Activated naive CD4-positive, alpha-beta T cell (primary cell): ENCODE results near the gene RAB3IP.
"Not testable (repeated sequence)": the region's sequence is repeated elsewhere in the genome, so short reads cannot be mapped to it uniquely, and the experiment has no call there.

Experiments
- DNase-seq, 4 experiments: peaks; one replicate each; lab custom pipeline; 2025; lab: John Stamatoyannopoulos, UW

RAB3IP gene

DNA sequence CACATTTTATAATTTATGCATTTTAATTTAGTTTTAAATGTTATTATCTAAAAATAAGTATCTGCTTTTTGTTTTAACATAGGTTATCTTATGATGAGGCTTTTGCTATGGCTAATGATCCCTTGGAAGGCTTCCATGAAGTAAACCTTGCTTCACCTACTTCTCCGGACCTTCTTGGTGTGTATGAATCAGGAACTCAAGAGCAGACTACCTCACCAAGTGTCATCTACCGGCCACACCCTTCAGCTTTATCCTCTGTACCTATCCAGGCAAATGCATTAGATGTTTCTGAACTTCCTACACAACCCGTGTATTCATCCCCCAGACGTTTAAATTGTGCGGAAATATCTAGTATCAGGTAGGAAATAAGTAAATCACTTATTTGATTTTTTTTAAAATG, 16.6 kb downstream of the RAB3IP start:
- no peak for DNase-seq

DNA sequence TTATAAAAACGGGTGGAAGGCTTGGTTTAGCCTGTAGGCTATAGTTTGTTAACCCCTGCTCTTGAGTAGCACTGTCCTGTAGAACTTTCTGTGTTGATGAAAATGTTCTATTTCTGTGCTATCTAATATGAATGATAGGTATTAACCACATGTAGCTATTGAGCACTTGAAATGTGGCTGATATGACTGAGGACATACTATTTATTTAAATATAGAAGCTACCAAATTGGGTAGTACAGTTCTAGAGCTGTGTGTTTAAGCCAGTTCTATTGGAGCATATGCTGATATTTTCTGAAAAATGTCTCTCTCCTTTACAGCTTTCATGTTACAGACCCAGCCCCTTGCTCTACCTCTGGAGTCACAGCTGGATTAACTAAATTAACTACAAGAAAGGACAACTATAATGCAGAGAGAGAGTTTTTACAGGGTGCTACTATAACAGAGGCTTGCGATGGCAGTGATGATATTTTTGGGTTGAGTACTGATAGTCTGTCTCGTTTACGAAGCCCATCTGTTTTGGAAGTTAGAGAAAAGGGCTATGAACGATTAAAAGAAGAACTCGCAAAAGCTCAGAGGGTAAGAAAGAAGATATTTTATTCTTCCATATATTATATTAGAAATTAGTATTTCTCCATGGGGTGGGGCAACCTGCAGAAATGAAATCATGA, 17.6 kb downstream of the RAB3IP start:
- no peak for DNase-seq

DNA sequence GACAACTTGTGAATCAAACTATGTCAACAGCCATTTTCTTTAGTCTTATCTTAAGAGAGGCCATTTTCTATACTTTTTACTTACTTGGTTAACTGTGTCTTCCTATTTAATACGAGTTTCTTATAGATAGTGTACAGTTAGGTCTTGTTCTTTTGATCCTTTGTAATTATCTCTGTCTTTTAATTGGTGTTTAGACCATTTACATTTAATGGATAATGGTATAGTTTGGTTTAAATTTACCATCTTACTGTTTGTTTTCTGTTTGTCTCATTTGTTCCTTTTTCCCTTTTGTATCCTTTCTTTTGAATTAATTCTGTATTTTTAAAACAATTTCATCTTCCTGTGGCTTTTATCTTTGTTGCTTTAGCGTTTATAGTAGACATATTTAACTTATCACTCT, 19.4 kb downstream of the RAB3IP start:
- no peak for DNase-seq

DNA sequence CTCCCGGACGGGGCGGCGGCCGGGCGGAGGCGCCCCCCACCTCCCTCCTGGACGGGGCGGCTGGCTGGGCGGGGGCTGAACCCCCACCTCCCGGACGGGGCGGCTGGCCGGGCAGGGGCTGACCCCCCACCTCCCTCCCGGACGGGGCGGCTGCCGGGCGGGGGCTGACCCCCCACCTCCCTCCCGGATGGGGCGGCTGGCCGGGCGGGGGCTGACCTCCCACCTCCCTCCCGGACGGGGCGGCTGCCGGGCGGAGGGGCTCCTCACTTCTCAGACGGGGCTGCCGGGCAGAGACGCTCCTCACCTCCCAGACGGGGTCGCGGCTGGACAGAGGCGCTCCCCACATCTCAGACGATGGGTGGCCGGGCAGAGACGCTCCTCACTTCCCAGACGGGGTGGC, 20.9 kb downstream of the RAB3IP start:
- not testable (repeated sequence) for DNase-seq

DNA sequence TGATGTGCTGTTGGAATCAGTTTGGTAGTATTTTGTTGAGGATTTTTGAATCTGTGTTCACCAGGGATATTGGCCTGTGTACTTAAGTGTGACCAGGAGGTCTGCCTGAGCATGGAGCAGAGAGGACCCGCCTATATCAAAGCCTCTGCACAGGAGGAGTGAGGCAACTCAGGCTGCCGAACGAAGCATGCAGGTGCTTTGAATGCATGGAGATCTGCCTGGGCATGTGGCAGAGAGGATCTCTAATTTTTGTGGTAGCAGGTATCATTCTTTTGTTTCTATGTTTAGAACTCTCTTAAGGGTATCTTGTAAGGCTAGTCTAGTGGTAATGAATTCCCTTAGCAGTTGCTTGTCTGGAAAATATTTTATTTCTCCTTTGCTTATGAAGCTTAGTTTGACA, 26.9 kb downstream of the RAB3IP start:
- no peak for DNase-seq

DNA sequence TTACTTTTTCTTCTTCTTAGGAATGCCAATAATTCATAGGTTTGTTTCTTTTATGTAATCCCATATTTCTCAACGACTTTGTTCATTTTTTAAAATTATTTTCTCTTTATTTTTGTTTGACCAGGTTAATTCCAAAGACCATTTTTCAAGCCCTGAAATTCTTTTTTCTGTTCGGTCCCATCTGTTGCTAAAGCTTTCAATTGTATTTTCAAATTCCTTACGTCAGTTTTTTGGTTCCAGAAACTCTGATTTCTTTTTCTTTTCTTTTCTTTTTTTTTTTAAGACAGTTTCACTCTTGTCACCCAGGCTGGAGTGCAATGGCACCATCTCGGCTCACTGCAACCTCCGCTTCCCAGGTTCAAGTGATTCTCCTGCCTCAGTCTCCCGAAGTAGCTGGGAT, 27.6 kb downstream of the RAB3IP start:
- DNase-seq, result no peak

DNA sequence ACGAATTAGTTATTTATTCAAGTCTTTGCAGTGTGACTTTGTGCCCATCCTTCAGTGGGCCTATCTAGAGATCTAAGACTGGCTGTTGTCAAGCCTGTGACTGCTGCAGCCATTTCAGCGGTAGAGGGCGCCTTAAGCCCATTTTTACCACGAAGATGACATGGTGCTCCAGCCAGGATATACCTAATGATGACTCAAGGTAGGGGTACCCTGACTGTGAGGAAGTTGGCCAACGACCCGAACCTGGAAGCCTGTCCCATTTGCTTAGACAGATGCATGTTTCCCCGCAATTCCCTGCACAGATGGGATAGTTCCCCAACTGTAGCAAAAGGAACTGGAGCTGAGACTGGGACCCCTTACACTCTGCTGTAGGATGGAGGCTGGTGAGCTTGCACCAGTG, 41.3 kb downstream of the RAB3IP start:
- DNase-seq, result no peak

DNA sequence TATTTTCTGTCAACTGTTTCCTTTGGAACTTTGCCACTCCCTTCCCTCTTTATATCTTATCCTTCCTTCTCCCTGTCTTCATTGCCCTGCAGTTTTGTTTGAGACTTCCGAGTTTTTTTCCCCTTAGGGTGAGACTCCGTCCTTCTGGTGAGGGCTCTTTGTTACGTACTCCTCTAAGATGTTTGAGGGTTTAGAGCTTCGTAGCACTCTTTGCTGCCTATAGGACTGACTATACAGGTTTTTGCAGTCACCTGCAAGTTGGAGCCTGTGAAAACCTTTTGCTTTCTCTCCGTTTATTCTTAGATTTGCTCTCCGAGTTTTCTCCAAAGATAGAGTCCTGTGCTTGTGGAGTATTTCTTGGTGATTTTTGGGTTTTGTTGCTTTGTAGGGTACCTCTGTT, 44.7 kb downstream of the RAB3IP start:
- DNase-seq, result no peak

DNA sequence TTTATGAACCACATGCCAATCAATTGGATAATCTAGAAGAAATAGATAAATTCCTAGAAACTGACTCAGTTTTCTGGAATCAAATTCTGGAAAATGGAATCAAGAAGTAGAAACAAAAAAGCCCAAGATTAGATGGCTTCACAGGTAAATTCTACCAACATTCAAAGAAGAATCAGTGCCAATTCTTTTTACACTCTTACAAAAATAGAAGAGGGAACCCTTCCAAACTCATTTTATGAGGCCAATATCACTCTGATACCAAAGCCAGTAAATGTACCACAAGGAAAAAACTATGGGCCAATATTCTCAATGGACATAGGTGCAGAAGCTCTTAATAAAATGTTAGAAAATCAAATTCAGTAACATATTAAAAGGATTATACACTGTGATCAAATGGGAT, 50.7 kb downstream of the RAB3IP start:
- no peak for DNase-seq

DNA sequence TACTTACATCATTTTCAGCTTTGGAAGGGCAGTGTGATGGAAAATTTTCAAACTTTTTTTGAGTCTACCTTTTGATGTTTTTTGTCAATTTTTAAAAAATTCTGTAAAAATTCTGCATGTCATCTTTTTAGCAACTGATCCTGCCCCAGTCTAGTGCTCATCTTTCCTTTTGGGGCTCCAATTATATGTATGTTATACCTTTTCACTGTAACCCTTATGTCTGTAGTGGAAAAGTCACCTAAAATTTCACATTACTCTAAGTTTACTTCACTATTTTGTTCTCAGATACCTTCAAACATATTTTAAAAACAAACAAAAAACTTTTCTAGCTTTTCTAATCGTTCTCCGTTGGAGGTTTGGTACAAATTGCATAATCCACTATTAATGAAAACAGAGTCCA, 53.9 kb downstream of the RAB3IP start:
- no peak for DNase-seq

DNA sequence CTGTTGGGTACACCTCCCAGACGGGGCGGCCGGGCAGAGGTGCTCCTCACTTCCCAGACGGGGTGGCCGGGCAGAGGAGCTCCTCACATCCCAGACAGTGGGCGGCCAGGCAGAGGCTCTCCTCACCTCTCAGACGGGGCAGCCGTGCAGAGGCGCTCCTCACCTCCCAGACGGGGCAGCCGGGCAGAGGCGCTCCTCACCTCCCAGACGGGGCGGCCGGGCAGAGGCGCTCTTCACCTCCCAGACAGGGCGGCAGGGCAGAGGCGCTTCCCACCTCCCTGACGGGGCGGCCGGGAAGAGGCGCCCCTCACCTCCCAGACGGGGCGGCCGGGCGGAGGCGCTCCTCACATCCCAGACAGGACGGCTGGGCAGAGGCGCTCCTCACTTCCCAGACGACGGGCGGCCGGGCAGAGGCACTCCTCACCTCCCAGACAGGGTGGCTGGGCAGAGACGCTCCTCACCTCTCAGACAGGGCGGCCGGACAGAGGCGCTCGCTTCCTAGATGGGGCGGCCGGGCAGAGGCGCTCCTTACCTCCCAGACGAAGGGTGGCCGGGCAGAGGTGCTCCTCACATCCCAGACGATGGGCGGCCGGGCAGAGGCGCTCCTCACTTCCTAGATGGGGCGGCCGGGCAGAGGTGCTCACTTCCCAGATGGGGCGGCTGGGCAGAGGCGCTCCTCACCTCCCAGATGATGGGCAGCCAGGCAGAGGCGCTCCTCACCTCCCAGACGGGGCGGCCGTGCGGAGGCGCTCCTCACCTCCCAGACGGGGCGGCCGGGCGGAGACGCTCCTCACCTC, 68.6 kb downstream of the RAB3IP start:
- DNase-seq, result not testable (repeated sequence)

DNA sequence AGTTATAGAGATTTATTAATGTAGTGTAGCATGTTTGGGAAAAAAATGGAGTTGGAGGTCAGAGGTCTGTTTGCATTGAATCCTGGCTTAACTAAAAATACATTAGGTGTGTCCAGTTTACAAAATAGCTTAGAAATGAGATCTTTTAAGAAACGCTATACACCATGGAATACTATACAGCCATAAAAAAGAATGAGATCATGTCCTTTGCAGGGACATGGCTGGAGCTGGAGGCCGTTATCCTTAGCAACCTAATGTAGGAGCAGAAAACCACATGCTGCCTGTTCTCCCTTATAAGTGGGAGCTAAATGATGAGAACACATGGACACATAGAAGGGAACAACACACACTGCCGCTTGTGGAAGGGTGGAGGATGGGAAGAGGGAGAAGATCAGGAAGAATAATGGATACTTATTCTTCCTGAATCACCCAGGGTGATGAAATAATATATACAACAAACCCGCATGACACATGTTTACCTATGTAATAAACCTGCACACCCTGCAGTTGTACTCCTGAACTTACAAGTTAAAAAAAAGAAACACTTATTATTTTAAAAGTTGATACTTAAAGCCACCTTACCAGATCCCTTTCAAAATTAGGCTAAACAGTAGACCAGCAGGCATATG, 72.3 kb downstream of the RAB3IP start:
- no peak for DNase-seq

DNA sequence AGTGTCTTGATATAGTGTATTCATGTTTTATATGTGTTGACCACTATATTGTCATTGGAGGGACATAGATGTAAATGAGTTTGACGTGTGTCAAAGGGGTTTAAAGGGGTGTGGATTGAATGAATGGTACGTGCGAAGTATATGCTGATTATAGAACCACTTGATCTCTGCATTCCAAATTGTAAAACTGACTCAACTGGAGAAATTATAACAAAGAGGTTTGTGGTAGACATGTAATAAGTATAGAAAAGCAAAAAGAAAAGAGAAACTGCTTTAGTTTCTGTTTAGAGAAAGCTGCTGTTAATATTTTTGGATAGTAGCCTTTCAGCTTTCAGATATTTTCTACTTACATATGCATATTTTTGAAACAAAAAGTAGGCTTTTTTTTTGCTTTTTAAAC, 77.4 kb downstream of the RAB3IP start:
- DNase-seq, result no peak

DNA sequence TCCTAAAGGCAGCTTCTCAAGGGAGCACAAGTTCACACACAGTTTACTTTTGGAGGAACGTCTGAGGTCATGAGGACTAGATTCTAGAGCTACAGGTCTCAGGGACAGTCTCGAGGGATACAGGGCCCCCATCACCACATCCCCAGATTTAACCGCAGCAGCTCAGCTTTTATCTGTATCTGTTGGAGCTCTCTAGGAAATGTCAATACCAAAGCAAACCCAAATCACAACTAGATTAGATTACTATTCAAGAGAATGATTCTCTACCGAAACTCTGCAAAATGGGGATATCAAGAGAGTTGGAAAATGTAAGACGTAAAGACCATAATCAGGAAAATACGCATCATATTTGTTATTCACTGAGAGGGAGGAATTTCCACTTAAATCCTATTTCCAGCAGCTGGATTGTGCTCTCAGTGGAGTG, 82.4 kb downstream of the RAB3IP start:
- DNase-seq, result no peak

DNA sequence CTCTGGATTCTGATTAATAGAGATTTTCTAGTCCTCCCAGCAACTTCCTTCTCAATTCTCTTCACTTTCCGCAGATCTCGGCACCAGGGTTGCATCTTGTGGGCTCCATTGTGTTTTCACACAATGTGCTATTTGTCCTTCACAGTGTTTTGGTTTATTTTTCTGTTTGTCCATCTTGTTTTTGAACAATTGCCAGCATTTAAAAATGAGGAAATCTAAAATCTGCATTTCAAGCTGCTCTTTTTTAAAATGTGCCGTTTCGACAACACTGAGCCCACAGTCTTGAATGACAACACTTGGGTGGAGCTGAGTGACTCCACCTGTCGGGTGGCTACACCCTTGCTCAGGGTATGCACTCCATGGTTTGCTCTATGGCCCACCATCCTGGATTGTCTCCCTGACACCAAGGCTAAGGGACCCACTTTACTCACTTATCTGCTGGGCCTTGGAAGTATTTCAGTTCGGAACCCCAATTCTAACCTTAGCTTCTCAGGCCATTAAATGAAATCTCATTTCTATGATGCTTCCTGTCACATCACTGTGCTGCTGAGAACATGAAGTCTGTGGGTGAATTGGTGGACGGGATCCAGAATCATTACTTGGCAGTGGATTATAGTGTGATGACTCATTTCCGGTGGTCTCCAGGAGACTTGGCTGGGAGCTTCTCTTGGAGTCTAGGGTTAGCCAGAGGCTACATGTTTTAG, 82.9 kb downstream of the RAB3IP start:
- DNase-seq, result no peak

DNA sequence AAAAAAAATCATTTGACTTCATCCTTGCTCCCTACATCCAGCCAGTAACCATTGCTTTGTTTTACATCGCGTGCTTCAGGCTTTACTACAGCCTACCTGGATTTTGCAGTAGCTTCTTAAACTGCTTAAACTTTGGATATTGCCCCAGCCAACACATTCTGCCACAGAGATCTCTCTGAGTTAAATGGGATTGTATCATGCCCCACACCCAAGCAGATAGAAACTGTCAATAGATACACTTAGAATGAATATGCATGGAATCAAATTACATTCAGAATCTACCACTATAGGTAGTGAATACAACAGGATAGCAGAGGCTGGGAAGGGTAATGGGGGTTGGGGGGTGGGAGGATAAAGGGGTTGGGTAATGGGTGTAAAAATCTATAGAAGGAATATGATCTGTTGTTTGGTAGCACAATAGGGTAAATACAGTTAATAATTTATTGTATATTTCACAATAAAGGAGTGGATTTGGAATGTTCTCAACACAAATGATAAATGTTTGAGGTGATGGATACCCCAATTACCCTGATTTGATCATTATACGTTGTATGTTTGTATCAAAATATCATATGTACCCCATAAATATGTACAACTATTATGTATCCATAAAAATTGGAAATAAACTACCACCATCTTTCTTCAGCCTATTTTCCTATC, 83.7 kb downstream of the RAB3IP start:
- no peak for DNase-seq

DNA sequence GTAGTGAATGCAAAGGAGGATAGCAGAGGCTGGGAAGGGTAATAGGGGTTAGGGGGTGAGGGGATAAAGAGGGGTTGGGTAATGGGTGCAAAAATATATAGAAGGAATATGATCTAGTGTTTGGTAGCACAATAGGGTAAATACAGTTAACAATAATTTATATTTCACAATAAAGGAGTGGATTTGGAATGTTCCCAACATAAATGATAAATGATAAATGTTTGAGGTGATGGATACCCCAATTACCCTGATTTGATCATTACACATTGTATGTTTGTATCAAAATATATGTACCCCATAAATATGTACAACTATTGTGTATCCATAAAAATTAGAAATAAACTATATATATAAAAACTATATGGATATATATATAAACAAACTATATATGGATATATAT, 85.4 kb downstream of the RAB3IP start:
- DNase-seq, result no peak

DNA sequence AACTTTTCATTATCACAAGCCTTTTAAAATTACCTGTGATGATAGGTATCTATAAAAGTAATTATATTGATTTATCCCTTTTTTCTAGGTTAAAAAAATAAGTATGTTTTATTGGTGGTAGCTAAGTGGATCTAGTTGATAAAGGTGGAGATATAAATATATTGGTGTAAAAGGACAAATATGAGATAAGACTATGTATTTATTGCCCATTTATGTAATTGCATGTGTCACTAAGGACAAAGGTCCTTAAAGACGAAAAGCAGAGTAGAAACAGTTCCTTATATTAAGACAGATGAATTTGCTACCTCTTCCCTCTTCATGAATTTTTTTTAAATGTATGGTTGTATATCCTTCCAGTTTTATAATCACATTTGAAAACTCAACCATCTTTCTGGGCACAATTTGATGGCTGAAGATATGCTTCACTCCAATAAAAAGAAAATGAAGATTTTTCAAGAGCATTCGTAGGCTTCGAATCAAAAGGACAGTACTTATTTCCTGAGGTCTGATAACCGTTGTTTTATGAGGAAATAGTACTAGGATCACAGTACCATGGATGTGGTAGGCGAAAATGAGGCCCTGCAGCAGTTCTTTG, 86.4 kb downstream of the RAB3IP start, which contains the start of gene MYRFL:
Gene MYRFL (plus strand): TSS at position 262 of the 595 bp plus-strand sequence. CDS start 291 bp downstream, at position 553.
- no peak for DNase-seq

DNA sequence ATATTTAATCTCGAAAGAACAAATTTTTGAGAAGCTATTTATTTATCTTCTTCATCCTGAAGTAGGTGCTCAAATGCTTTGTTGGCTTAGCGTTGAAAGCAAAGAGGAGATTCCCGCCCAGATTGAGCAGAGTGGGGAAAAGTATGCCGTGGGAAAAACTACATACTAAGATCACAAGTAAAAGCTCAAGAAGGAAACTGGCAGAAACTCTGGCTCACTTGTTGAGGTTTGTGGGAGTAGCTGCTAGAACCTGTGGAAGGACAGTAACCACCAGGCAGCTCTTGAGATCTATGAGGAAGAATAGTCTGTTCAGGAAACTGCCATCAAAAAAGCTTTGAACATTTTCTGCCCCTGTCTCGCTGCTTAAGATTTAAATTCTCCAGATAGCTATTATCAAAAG, 90.2 kb downstream of the RAB3IP start:
- no peak for DNase-seq

DNA sequence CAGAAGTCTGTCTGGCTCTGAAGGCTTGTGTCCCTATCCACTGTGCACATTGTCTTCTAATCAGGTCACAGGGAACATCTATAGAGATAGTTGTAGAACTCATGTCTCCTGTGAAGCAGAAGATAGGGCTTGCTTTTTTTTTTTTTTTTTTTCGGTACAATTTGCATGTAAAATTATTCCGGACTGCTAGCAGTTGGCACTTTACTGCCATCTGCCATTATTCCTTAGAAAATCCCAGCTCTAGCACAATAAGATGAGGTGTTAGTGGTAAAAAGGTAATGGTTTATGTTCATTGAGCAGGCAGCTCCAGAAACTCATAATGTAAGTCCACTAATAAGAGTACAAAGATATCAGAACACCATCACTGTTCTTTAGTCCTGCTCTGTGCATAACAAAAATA, 95.0 kb downstream of the RAB3IP start:
- no peak for DNase-seq

DNA sequence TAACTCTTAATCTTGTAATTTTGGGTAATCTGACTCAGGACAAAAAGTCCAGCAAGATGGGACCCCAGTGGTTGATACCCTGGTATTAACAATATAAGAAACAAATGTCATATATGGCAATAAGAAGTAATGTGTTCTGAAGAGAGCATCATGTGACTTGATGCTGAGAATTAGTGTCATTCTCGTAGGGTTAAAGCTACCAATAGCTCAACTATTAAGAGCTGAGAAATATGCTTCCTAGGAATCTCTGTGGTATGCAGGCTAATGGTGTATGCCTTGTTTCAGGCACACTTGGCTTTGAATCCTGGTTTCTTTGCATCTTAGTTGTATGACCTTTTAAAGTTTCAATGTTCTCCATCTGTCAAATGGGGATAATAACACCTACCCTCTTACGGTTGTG, 95.5 kb downstream of the RAB3IP start:
- no peak for DNase-seq

DNA sequence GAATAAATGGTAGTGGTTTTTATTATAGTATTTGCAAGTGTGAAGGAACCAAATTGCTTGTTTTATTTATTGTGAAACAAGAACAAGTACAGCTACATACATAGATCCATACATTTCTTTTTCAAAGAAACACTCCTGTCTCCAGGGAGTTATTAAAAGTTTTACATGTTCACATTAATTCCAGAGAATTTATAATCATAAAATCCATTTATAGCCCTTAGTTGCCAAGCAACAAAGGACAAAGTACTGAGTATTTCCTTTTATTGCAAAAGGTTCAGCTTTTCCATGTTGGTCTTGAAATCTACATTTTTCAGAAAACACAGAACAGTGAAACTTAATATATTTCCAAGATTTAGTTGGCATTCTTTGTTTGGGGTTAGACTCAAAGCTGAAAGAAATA, 95.9 kb downstream of the RAB3IP start:
- no peak for DNase-seq
